ENCODE data around the gene DTNBP1. TPM values are rescaled to one million over a fixed set of nuclear protein-coding genes. Genes with fewer than 3 reads are reported as not detected.

DTNBP1 gene
- total RNA-seq, 2 donors from 2014 or later, result 9.0 to 14.1 TPM

GRCh38 chr6:15630202-15630601, 32.6 kb downstream of the DTNBP1 start:
- Histone ChIP-seq H3K4me1 (replicated peaks) (no peaks in the 10 kb centered on the region), H3K4me3 (no peak overlapping the region), H3K36me3 (no peaks in the 10 kb centered on the region), H3K9me3 (no peaks in the 10 kb centered on the region), H3K27me3 (replicated peaks; ENCODE audit: insufficient read depth) (no peaks in the 10 kb centered on the region), H3K27ac (no peak overlapping the region)
- 93% methylated on average over 1 of the region's 1 CpG for WGBS
- intact Hi-C loops (cut with DNase I), result no loop called here
- TF ChIP-seq CTCF (IDR thresholded peaks at IDR 0.05) (no peak), POLR2A (IDR thresholded peaks at IDR 0.05) (no peak), POLR2AphosphoS5 (IDR thresholded peaks at IDR 0.05) (no peak)
- DNase-seq (ENCODE audit: low spot score), result no peak

GRCh38 chr6:15629487-15629886, 33.3 kb downstream of the DTNBP1 start:
- intact Hi-C loops (cut with DNase I), result loop anchor here (10.0 kb wide), 1 partner anchor 1495 kb away; no protein-coding TSS in a partner anchor
- TF ChIP-seq POLR2A (IDR thresholded peaks at IDR 0.05), result no peak
- TF ChIP-seq CTCF (IDR thresholded peaks at IDR 0.05), result no peak
- no peak for TF ChIP-seq POLR2AphosphoS5 (IDR thresholded peaks at IDR 0.05)

GRCh38 chr6:15628499-15629131, 34.2 kb downstream of the DTNBP1 start:
- no peaks in the 10 kb centered on the region for H3K27me3 ChIP-seq (replicated peaks; ENCODE audit: insufficient read depth)
- no peak for DNase-seq (ENCODE audit: low spot score)
- WGBS, result 88% methylated on average over 7 of the region's 7 CpGs
- no peaks in the 10 kb centered on the region for H3K36me3 ChIP-seq
- H3K27ac ChIP-seq, result no peak overlapping the region
- H3K4me3 ChIP-seq, result no peak overlapping the region
- no peaks in the 10 kb centered on the region for H3K4me1 ChIP-seq (replicated peaks)
- H3K9me3 ChIP-seq, result no peaks in the 10 kb centered on the region
- TF ChIP-seq CTCF (IDR thresholded peaks at IDR 0.05) (no peak), POLR2A (IDR thresholded peaks at IDR 0.05) (no peak), POLR2AphosphoS5 (IDR thresholded peaks at IDR 0.05) (no peak)
- intact Hi-C loops (cut with DNase I), result loop anchor here (10.0 kb wide), 1 partner anchor 1494 kb away; no protein-coding TSS in a partner anchor

More at GRCh38 chr6:15629487-15629886, 33.3 kb downstream of the DTNBP1 start:
- no peaks in the 10 kb centered on the region for H3K9me3 ChIP-seq
- no peaks in the 10 kb centered on the region for H3K27me3 ChIP-seq (replicated peaks; ENCODE audit: insufficient read depth)
- no peaks in the 10 kb centered on the region for H3K36me3 ChIP-seq
- H3K4me1 ChIP-seq (replicated peaks), result no peaks in the 10 kb centered on the region
- no peak for DNase-seq (ENCODE audit: low spot score)
- no peak overlapping the region for H3K27ac ChIP-seq
- H3K4me3 ChIP-seq, result no peak overlapping the region

GRCh38 chr6:15627821-15628220, 35.0 kb downstream of the DTNBP1 start:
- Histone ChIP-seq H3K4me3 (no peak overlapping the region), H3K27me3 (replicated peaks; ENCODE audit: insufficient read depth) (no peaks in the 10 kb centered on the region), H3K36me3 (no peaks in the 10 kb centered on the region), H3K4me1 (replicated peaks) (no peaks in the 10 kb centered on the region), H3K27ac (no peak overlapping the region), H3K9me3 (no peaks in the 10 kb centered on the region)
- DNase-seq (ENCODE audit: low spot score), result no peak
- WGBS, result 89% methylated on average over 2 of the region's 2 CpGs
- intact Hi-C loops (cut with DNase I), result loop anchor here (10.0 kb wide), 1 partner anchor 1493 kb away; no protein-coding TSS in a partner anchor
- no peak for TF ChIP-seq POLR2A (IDR thresholded peaks at IDR 0.05)
- TF ChIP-seq CTCF (IDR thresholded peaks at IDR 0.05), result no peak
- TF ChIP-seq POLR2AphosphoS5 (IDR thresholded peaks at IDR 0.05), result no peak

Measured in prostate gland (tissue), 2 donors.